Measurements from ENCODE around the gene TNFRSF4. TPM values are rescaled to one million over a fixed set of nuclear protein-coding genes. Genes with fewer than 3 reads are reported as not detected.
A peak's percentile ranks its signal among the peaks of the same experiment; 100 is the strongest.

Gene TNFRSF4
- total and polyA plus RNA-seq, 2 donors (not counting 1 experiment from before 2014, with no cell fraction given), result 0.05 to 0.17 TPM

DNA sequence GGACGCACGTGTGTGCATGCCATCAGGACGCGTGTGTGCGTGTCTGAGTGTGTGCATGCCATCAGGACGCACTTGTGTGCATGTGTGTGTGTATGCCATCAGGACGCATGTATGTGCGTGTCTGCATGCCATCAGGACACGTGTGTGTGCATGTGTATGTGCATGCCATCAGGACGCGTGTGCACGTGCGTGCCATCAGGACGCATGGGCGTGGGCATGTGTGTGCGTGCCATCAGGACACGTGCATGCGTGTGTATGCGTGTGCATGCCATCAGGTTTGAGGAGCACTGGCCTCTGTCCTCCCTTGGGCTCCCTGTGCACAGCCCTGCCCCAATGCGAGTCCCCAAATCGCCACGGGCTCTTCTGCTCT lies 45.2 kb upstream of the TNFRSF4 start:
- no peak for TF ChIP-seq EZH2 (IDR thresholded peaks at IDR 0.05; ENCODE audit: low read length, missing control alignments)
- TF ChIP-seq, protein P1, sequence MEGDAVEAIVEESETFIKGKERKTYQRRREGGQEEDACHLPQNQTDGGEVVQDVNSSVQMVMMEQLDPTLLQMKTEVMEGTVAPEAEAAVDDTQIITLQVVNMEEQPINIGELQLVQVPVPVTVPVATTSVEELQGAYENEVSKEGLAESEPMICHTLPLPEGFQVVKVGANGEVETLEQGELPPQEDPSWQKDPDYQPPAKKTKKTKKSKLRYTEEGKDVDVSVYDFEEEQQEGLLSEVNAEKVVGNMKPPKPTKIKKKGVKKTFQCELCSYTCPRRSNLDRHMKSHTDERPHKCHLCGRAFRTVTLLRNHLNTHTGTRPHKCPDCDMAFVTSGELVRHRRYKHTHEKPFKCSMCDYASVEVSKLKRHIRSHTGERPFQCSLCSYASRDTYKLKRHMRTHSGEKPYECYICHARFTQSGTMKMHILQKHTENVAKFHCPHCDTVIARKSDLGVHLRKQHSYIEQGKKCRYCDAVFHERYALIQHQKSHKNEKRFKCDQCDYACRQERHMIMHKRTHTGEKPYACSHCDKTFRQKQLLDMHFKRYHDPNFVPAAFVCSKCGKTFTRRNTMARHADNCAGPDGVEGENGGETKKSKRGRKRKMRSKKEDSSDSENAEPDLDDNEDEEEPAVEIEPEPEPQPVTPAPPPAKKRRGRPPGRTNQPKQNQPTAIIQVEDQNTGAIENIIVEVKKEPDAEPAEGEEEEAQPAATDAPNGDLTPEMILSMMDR (conservative IDR thresholded peaks at IDR 0.05 in 1 of 2, IDR thresholded peaks at IDR 0.05 in 1 of 2; ENCODE audit: low read depth in 1 of 2, low read length in 2 of 2), result no peak
- H3K36me3 ChIP-seq (ENCODE audit: control insufficient read depth, insufficient read depth, low read length), result peaks cover 42% of the 10 kb centered on the region
- H3K4me3 ChIP-seq (replicated peaks in 1 of 4; ENCODE audit: control extremely low read depth in 1 of 4, insufficient read depth in 1 of 4, low read depth in 3 of 4, low read length in 4 of 4), result no peak overlapping the region
- no peak overlapping the region for H3K27ac ChIP-seq (ENCODE audit: insufficient read depth, low read length)
- no peak overlapping the region for H2AFZ ChIP-seq (ENCODE audit: low read length)
- no peaks in the 10 kb centered on the region for H3K9me3 ChIP-seq (ENCODE audit: control insufficient read depth, insufficient read depth, low read depth, low read length)
- no peak for DNase-seq (ENCODE audit: low read depth in 2 of 2)
- peaks cover 43% of the 10 kb centered on the region for H3K79me2 ChIP-seq (ENCODE audit: control insufficient read depth, insufficient read depth, low read length)
- H3K4me1 ChIP-seq (ENCODE audit: control insufficient read depth, extremely low read depth, insufficient read depth, low read length), result peaks cover 5% of the 10 kb centered on the region
- H3K27me3 ChIP-seq (ENCODE audit: control insufficient read depth, insufficient read depth, low read length), result no peaks in the 10 kb centered on the region
- H3K4me2 ChIP-seq (ENCODE audit: extremely low read depth, insufficient read depth, low read length), result no peak overlapping the region
- H4K20me1 ChIP-seq (ENCODE audit: control insufficient read depth, extremely low read depth, insufficient read depth, low read length), result no peaks in the 10 kb centered on the region
- H3K9ac ChIP-seq (ENCODE audit: insufficient read depth, low read length), result no peak overlapping the region

DNA sequence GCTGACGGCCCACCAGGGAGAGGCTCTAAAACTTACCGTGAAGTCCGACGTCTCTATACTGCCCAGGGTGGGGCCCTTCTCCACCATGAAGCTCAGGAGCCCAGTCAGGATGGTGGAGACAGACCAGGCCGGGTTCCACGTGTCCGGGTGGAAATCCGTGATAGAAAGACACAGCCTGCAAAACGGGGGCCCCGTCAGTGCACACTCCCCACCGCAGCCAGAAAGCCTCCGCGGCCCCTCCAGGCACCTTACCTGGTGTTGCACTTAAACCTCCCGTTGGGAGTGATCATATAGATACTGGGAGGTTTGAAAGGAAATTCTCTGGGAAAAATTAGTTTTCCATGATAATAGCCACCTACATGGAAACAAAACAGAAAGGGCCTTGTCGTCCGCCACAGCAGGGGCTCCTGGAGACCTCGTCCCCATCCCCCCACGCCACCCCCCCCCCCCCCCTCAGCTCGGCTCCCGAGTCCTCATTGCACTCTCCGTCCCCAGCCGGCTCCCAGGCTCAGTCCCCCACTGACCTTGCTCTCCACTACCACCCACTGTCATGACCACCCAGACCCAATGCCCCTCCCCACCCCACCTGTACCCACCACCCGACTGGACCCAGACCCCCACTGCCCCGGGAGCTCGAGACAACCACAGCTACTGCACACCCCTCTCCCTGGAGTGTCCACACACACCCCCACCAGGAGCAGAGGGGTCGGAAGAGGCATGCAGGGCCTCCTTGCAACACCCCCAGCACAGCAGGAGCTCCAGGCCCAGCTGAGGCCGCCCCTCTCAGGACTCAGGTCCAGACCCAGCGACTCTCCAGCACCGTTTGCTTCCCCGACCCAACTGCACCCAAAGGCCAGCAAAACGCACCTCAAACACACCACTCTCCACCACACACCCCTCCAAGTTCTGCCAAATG lies 43.3 kb upstream of the TNFRSF4 start:
- H3K36me3 ChIP-seq (ENCODE audit: control insufficient read depth, insufficient read depth, low read length), result peaks cover 37% of the 10 kb centered on the region
- DNase-seq (ENCODE audit: low read depth in 2 of 2), result no peak

DNA sequence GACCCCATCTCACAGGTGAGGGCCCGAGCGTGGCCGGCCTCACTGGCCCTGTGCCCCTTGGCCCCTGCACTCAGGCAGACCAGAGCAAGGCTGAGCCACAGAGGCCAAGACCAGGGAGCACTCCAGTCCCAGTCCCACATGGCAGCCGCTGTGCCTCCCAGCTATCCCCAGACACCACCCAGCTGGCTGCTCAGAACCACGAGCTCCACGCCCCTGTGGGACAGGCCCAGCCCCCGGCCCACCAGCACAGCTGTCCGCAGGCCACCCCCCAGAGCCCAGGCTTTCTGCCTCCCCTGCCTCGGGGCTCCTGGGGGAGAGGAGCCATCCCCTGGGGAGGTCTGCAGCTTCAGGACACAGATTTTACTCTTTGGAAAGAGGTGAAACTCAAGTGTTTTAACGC lies 41.7 kb upstream of the TNFRSF4 start:
- peaks cover 2% of the 10 kb centered on the region for H3K4me1 ChIP-seq (ENCODE audit: control insufficient read depth, extremely low read depth, insufficient read depth, low read length)
- no peaks in the 10 kb centered on the region for H3K27me3 ChIP-seq (ENCODE audit: control insufficient read depth, insufficient read depth, low read length)
- no peak overlapping the region for H3K4me2 ChIP-seq (ENCODE audit: extremely low read depth, insufficient read depth, low read length)
- no peak overlapping the region for H2AFZ ChIP-seq (ENCODE audit: low read length)
- no peak for DNase-seq (ENCODE audit: low read depth in 2 of 2)
- TF ChIP-seq EZH2 (IDR thresholded peaks at IDR 0.05; ENCODE audit: low read length, missing control alignments), result no peak
- TF ChIP-seq, protein P1 (conservative IDR thresholded peaks at IDR 0.05 in 1 of 2, IDR thresholded peaks at IDR 0.05 in 1 of 2; ENCODE audit: low read depth in 1 of 2, low read length in 2 of 2), result no peak
- peaks cover 19% of the 10 kb centered on the region for H3K79me2 ChIP-seq (ENCODE audit: control insufficient read depth, insufficient read depth, low read length)
- H3K9ac ChIP-seq (ENCODE audit: insufficient read depth, low read length), result no peak overlapping the region
- no peak overlapping the region for H3K27ac ChIP-seq (ENCODE audit: insufficient read depth, low read length)
- H3K9me3 ChIP-seq (ENCODE audit: control insufficient read depth, insufficient read depth, low read depth, low read length), result no peaks in the 10 kb centered on the region
- no peak overlapping the region for H3K4me3 ChIP-seq (replicated peaks in 1 of 4; ENCODE audit: control extremely low read depth in 1 of 4, insufficient read depth in 1 of 4, low read depth in 3 of 4, low read length in 4 of 4)
- H4K20me1 ChIP-seq (ENCODE audit: control insufficient read depth, extremely low read depth, insufficient read depth, low read length), result no peaks in the 10 kb centered on the region
- peaks cover 32% of the 10 kb centered on the region for H3K36me3 ChIP-seq (ENCODE audit: control insufficient read depth, insufficient read depth, low read length)

More for the DNA sequence above, 43.3 kb upstream of the TNFRSF4 start:
- Histone ChIP-seq H4K20me1 (ENCODE audit: control insufficient read depth, extremely low read depth, insufficient read depth, low read length) (no peaks in the 10 kb centered on the region), H3K9me3 (ENCODE audit: control insufficient read depth, insufficient read depth, low read depth, low read length) (no peaks in the 10 kb centered on the region), H3K27ac (ENCODE audit: insufficient read depth, low read length) (peak overlapping the region; percentile 14), H3K4me2 (ENCODE audit: extremely low read depth, insufficient read depth, low read length) (no peak overlapping the region), H3K27me3 (ENCODE audit: control insufficient read depth, insufficient read depth, low read length) (no peaks in the 10 kb centered on the region), H3K4me3 (replicated peaks in 1 of 4; ENCODE audit: control extremely low read depth in 1 of 4, insufficient read depth in 1 of 4, low read depth in 3 of 4, low read length in 4 of 4) (no peak overlapping the region), H3K4me1 (ENCODE audit: control insufficient read depth, extremely low read depth, insufficient read depth, low read length) (peaks cover 2% of the 10 kb centered on the region), H3K9ac (ENCODE audit: insufficient read depth, low read length) (no peak overlapping the region), H2AFZ (ENCODE audit: low read length) (no peak overlapping the region), H3K79me2 (ENCODE audit: control insufficient read depth, insufficient read depth, low read length) (peaks cover 26% of the 10 kb centered on the region)
- TF ChIP-seq, protein P1 (conservative IDR thresholded peaks at IDR 0.05 in 1 of 2, IDR thresholded peaks at IDR 0.05 in 1 of 2; ENCODE audit: low read depth in 1 of 2, low read length in 2 of 2), result no peak
- TF ChIP-seq EZH2 (IDR thresholded peaks at IDR 0.05; ENCODE audit: low read length, missing control alignments), result no peak

Data from fibroblast of lung (primary cell).